Prostate gland (tissue), 2 donors: ENCODE measurements around the gene CRAT.

ENCODE experiments used
- POLR2A ChIP-seq: fragments of 450-650 bp; IDR thresholded peaks from one replicate; pipeline ENCODE4 v1.6.1; 2016; ENCODE audit warnings: antibody characterized with exemption, mild to moderate bottlenecking
- POLR2AphosphoS5 ChIP-seq: sonication (generic); formaldehyde crosslinking; IDR thresholded peaks from one replicate; pipeline ENCODE4 v1.6.1; 2017; ENCODE audit warnings: antibody characterized with exemption
- TF ChIP-seq, protein P1 (sequence below), 4 experiments: fragments of 200-600 bp in 2 of 4; fragments of 450-650 bp in 2 of 4; sonication (generic) in 2 of 4; IDR thresholded peaks; 1 replicate in 3 of 4; 2 replicates in 1 of 4; pipeline ENCODE4 v1.5.1; 2016 to 2019; ENCODE audit warnings: antibody characterized with exemption in 4 of 4, mild to moderate bottlenecking in 2 of 4, moderate library complexity in 2 of 4

DNA sequence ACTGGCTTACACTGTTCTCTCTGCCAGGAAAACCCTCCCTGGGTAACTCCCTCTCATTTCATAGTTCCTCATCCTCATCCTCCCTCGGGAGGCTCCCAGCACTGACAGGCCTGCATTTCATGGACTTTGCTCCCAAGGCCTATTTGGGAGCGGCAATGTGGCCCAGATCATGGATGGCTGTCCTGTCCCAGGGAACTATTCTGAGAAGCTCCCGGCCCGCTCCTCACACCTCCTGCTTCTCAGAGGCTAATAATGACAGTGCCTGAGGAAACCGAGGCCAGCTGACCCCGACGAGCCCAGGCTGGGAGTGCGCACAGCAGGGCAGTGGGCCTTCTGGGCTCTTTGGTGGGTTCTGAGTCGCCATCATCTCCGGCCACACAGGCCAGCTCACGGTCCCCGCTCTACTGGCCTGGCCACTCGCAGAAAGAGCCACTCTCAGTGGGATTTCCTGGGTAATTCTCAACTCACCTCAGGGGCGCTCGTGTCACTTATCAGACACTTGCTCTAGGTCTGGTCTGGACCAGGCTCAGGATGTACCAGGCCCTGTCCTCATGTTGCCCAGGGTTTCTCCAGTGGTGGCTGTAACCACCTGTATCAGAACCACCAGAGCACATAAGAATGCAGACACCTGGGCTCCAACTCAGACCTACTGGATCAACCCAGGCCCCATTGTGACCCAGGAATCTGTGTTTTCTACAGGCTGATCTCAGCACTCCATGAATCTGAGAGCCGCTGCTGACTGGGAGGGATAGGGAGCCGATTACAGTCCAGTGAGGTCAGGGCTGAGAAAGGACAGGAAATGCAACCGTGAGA is 31.7 kb downstream of the CRAT start:
- TF ChIP-seq, protein P1, sequence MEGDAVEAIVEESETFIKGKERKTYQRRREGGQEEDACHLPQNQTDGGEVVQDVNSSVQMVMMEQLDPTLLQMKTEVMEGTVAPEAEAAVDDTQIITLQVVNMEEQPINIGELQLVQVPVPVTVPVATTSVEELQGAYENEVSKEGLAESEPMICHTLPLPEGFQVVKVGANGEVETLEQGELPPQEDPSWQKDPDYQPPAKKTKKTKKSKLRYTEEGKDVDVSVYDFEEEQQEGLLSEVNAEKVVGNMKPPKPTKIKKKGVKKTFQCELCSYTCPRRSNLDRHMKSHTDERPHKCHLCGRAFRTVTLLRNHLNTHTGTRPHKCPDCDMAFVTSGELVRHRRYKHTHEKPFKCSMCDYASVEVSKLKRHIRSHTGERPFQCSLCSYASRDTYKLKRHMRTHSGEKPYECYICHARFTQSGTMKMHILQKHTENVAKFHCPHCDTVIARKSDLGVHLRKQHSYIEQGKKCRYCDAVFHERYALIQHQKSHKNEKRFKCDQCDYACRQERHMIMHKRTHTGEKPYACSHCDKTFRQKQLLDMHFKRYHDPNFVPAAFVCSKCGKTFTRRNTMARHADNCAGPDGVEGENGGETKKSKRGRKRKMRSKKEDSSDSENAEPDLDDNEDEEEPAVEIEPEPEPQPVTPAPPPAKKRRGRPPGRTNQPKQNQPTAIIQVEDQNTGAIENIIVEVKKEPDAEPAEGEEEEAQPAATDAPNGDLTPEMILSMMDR (IDR thresholded peaks at IDR 0.05): no peak
- TF ChIP-seq POLR2A (no peak), POLR2AphosphoS5 (no peak)
